ENCODE data around the gene DHDDS. TPM values are rescaled to one million over a fixed set of nuclear protein-coding genes. Genes with fewer than 3 reads are reported as not detected.

DHDDS gene
- polyA plus RNA-seq, 3 donors: 21.3 to 27.4 (median 24.0) TPM

GRCh38 chr1:26449868-26450267 is 17.7 kb downstream of the DHDDS start:
- intact Hi-C loops (cut with micrococcal nuclease): no loop called here
- peaks cover 65 to 98% of the 10 kb centered on the region in 2 donors for H3K36me3 ChIP-seq (replicated peaks in 1 of 2; ENCODE audit: control insufficient read depth in 1 of 2, insufficient read depth in 2 of 2, low read length in 2 of 2)
- no peaks in the 10 kb centered on the region for H3K79me2 ChIP-seq (ENCODE audit: insufficient read depth, low read length)
- H3K27ac ChIP-seq (ENCODE audit: low read depth in 1 of 2, low read length in 2 of 2): no peak overlapping the region
- no peak overlapping the region for H3K4me2 ChIP-seq (replicated peaks; ENCODE audit: extremely low read depth, low read length, poor library complexity, severe bottlenecking)
- H3K9ac ChIP-seq (ENCODE audit: insufficient read depth, low read length, poor library complexity, severe bottlenecking): no peak overlapping the region
- Mint-ChIP-seq H3K9me3 (no peaks in the 10 kb centered on the region), H3K27me3 (ENCODE audit: low read depth in 3 of 3) (peaks cover 0 to 2% (median 0%) of the 10 kb centered on the region in 3 donors), H3K36me3 (peaks cover 65 to 93% of the 10 kb centered on the region in 2 donors), H3K4me1 (no peaks in the 10 kb centered on the region), H3K27ac (peak overlapping the region in 1 of 7 donors; percentile 2), H3K4me3 (no peak overlapping the region)
- no peaks in the 10 kb centered on the region for H3K4me1 ChIP-seq (ENCODE audit: control insufficient read depth in 1 of 2, insufficient read depth in 2 of 2, low read length in 2 of 2)
- no peak for TF ChIP-seq CTCF (IDR thresholded peaks at IDR 0.05)
- no peak overlapping the region for H2AFZ ChIP-seq (ENCODE audit: insufficient read depth, low read depth, low read length, poor library complexity, severe bottlenecking)
- H4K20me1 ChIP-seq (ENCODE audit: insufficient read depth, low read length): no peaks in the 10 kb centered on the region
- WGBS (ENCODE audit: insufficient coverage): 100% methylated on average over 2 of the region's 3 CpGs
- H3K27me3 ChIP-seq (ENCODE audit: control insufficient read depth in 2 of 2, insufficient read depth in 2 of 2, low read length in 2 of 2): no peaks in the 10 kb centered on the region
- H3K4me3 ChIP-seq (replicated peaks in 1 of 3; ENCODE audit: low read depth in 2 of 3, low read length in 3 of 3): no peak overlapping the region
- no peak for DNase-seq
- H3K9me3 ChIP-seq (replicated peaks in 1 of 2; ENCODE audit: control insufficient read depth in 1 of 2, insufficient read depth in 1 of 2, low read length in 2 of 2): no peaks in the 10 kb centered on the region

- Mint-ChIP-seq H3K4me3 (no peak overlapping the region), H3K27ac (no peak overlapping the region), H3K4me1 (no peaks in the 10 kb centered on the region), H3K36me3 (peaks cover 68 to 95% of the 10 kb centered on the region in 2 donors), H3K9me3 (no peaks in the 10 kb centered on the region), H3K27me3 (ENCODE audit: low read depth in 3 of 3) (peaks cover 0 to 2% (median 0%) of the 10 kb centered on the region in 3 donors)
- H3K4me3 ChIP-seq (replicated peaks in 1 of 3; ENCODE audit: low read depth in 2 of 3, low read length in 3 of 3): no peak overlapping the region
- H3K79me2 ChIP-seq (ENCODE audit: insufficient read depth, low read length): no peaks in the 10 kb centered on the region
- no peaks in the 10 kb centered on the region for H4K20me1 ChIP-seq (ENCODE audit: insufficient read depth, low read length)
- WGBS (ENCODE audit: insufficient coverage): no CpG with 5 or more reads among the region's 3 CpGs
- no peak overlapping the region for H3K4me2 ChIP-seq (replicated peaks; ENCODE audit: extremely low read depth, low read length, poor library complexity, severe bottlenecking)
- TF ChIP-seq CTCF (IDR thresholded peaks at IDR 0.05): no peak
- no peaks in the 10 kb centered on the region for H3K9me3 ChIP-seq (replicated peaks in 1 of 2; ENCODE audit: control insufficient read depth in 1 of 2, insufficient read depth in 1 of 2, low read length in 2 of 2)
- no peak overlapping the region for H3K9ac ChIP-seq (ENCODE audit: insufficient read depth, low read length, poor library complexity, severe bottlenecking)
- no peaks in the 10 kb centered on the region for H3K4me1 ChIP-seq (ENCODE audit: control insufficient read depth in 1 of 2, insufficient read depth in 2 of 2, low read length in 2 of 2)
- intact Hi-C loops (cut with micrococcal nuclease): no loop called here
- no peak for DNase-seq
- no peak overlapping the region for H2AFZ ChIP-seq (ENCODE audit: insufficient read depth, low read depth, low read length, poor library complexity, severe bottlenecking)
- no peaks in the 10 kb centered on the region for H3K27me3 ChIP-seq (ENCODE audit: control insufficient read depth in 2 of 2, insufficient read depth in 2 of 2, low read length in 2 of 2)
- H3K27ac ChIP-seq (ENCODE audit: low read depth in 1 of 2, low read length in 2 of 2): no peak overlapping the region
- H3K36me3 ChIP-seq (replicated peaks in 1 of 2; ENCODE audit: control insufficient read depth in 1 of 2, insufficient read depth in 2 of 2, low read length in 2 of 2): peaks cover 71 to 98% of the 10 kb centered on the region in 2 donors
Observed at GRCh38 chr1:26450908-26451307, 18.8 kb downstream of the DHDDS start.
